Gastrocnemius medialis (tissue), 4 donors: ENCODE results near the gene SDS. TPM values are rescaled to one million over a fixed set of nuclear protein-coding genes. Genes with fewer than 3 reads are reported as not detected.

Experiments used
- ATAC-seq, 2 donors: fragments of 150-250 bp; one replicate each; pipeline ENCODE4 v1.9.1; 2016
- DNase-seq, 2 donors: peaks; one replicate each; pipeline ENCODE4 v3.0.0-alpha.2; 2019
- H3K27ac ChIP-seq, 4 donors: fragments of 200-600 bp; sonication (generic); 1 replicate in 1 of 4; 2 replicates in 3 of 4; pipeline ENCODE4 v1.5.1; 2016 to 2018; ENCODE audit warnings: mild to moderate bottlenecking in 2 of 4, moderate library complexity in 1 of 4
- H3K27me3 ChIP-seq, 3 donors: fragments of 200-600 bp; sonication (generic) in 2 of 3; 1 replicate in 1 of 3; 2 replicates in 2 of 3; pipeline versions ENCODE4 v1.5.1 to v1.6.0; 2016 to 2019; ENCODE audit warnings: mild to moderate bottlenecking in 1 of 3, moderate library complexity in 1 of 3
- H3K36me3 ChIP-seq, 2 donors: fragments of 200-600 bp; sonication (generic) in 1 of 2; one replicate each; pipeline ENCODE4 v1.5.1; 2017 to 2018
- H3K4me1 ChIP-seq, 2 donors: fragments of 200-600 bp; sonication (generic) in 1 of 2; one replicate each; pipeline ENCODE4 v1.5.1; 2016 to 2017; ENCODE audit warnings: mild to moderate bottlenecking in 2 of 2
- H3K4me3 ChIP-seq, 4 donors: fragments of 200-600 bp; sonication (generic) in 3 of 4; 1 replicate in 1 of 4; 2 replicates in 3 of 4; pipeline ENCODE4 v1.5.1; 2016 to 2019; ENCODE audit warnings: mild to moderate bottlenecking in 2 of 4
- H3K9me3 ChIP-seq, 3 donors: fragments of 200-600 bp; sonication (generic) in 2 of 3; 1 replicate in 1 of 3; 2 replicates in 2 of 3; pipeline ENCODE4 v1.5.1; 2016 to 2019
- POLR2A ChIP-seq, 2 donors: fragments of 450-650 bp; IDR thresholded peaks; one replicate each; pipeline ENCODE4 v1.6.1; 2017; ENCODE audit warnings: antibody characterized with exemption in 2 of 2, mild to moderate bottlenecking in 2 of 2, moderate library complexity in 2 of 2
- in situ Hi-C, 4 donors: fragments of 200-750 bp; cut with MboI; loops; one replicate each; pipeline versions ENCODE4 v1.15.0 to v1.8.0; 2017; ENCODE audit warnings: low sequenced_read_pairs in 4 of 4
- intact Hi-C: fragments of 100-400 bp; cut with DNase I; formaldehyde crosslinking; loops from one replicate; pipeline ENCODE4 v1.15.1; 2023; ENCODE audit warnings: low total_unique reads
- total RNA-seq, 4 donors: library from RNA; depleted of rRNA; stranded (reverse); fragments of >200 nt; gene quantifications; one replicate each; pipeline versions ENCODE4 v1.1.0 to v1.2.3, GENCODE V29; 2016
- TF ChIP-seq, protein P1 (sequence below), 5 experiments: fragments of 450-650 bp in 3 of 5; fragments of 200-600 bp in 2 of 5; sonication (generic) in 2 of 5; IDR thresholded peaks in 4 of 5; conservative IDR thresholded peaks in 1 of 5; 1 replicate in 4 of 5; 2 replicates in 1 of 5; pipeline ENCODE4 v1.5.1; 2016 to 2019; ENCODE audit warnings: antibody characterized with exemption in 5 of 5, mild to moderate bottlenecking in 3 of 5, moderate library complexity in 3 of 5

SDS gene
- total RNA-seq: 1 to 10 TPM in 2 of 4 donors, under 1 TPM in 2; 0.34 to 2.4 (median 0.86) TPM

DNA sequence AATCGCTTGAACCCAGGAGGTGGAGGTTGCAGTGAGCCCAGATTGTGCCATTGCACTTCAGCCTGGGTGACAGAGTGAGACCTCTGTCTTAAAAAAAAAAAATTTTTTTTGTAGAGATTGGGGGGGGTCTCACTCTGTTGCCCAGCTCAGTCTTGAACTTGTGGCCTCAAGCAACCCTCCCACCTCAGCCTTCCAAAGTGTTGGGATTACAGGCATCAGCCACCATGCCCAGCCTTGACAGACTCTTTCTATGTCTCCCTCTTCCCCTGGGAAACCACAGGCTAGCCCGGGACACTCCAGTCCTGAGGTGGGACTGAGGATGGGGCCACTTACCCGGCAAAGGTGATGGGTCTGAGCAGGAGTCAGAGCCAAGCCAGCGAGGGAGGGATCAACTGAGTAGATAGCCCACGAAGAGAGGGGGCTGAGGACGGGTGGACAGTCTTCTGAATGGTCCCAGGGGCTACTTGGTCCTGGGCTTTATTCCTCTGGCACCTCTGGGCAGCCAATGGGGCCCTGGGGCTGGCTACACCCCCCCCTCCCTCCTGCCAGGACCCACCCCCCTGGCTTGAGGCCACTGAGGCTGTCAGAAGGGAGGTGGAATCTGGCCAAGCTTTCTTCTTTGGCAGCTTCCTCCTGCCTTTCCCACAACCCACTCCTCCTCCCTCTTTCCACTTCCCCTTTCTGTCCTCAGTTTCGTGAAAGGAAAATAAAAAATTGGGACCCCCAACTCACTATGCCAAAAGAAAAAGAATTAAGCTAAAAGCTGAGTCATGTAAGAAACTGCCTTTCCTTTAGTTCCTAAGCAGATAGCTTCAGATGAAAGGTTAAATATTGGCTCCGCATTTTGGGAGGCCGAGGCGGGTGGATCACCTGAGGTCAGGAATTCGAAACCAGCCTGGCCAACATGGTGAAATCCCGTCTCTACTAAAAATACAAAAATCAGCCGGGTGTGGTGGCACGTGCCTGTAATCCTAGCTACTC is at the start of gene SDS:
TSS of gene SDS (minus strand) at position 453 of the 981 bp plus-strand sequence. CDS start 4,179 bp downstream, outside the sequence.
- in situ Hi-C loops (no loop called here), intact Hi-C loops (no loop called here)
- no peaks in the 10 kb centered on the region for H3K9me3 ChIP-seq
- peak within 1 kb of the TSS in 1 of 4 donors; percentile 7 for H3K4me3 ChIP-seq
- no peak for ATAC-seq
- no peak within 1 kb of the TSS for H3K27ac ChIP-seq
- H3K27me3 ChIP-seq: peaks cover 0 to 2% (median 0%) of the 10 kb centered on the region in 3 donors
- TF ChIP-seq POLR2A (IDR thresholded peaks at IDR 0.05): no peak
- TF ChIP-seq, protein P1, sequence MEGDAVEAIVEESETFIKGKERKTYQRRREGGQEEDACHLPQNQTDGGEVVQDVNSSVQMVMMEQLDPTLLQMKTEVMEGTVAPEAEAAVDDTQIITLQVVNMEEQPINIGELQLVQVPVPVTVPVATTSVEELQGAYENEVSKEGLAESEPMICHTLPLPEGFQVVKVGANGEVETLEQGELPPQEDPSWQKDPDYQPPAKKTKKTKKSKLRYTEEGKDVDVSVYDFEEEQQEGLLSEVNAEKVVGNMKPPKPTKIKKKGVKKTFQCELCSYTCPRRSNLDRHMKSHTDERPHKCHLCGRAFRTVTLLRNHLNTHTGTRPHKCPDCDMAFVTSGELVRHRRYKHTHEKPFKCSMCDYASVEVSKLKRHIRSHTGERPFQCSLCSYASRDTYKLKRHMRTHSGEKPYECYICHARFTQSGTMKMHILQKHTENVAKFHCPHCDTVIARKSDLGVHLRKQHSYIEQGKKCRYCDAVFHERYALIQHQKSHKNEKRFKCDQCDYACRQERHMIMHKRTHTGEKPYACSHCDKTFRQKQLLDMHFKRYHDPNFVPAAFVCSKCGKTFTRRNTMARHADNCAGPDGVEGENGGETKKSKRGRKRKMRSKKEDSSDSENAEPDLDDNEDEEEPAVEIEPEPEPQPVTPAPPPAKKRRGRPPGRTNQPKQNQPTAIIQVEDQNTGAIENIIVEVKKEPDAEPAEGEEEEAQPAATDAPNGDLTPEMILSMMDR (IDR thresholded peaks at IDR 0.05 in 4 of 5, conservative IDR thresholded peaks at IDR 0.05 in 1 of 5): no peak
- DNase-seq: peak in 1 of 2 donors; percentile 34
- peaks cover 0 to 19% of the 10 kb centered on the region in 2 donors for H3K4me1 ChIP-seq
- no peaks in the 10 kb centered on the region for H3K36me3 ChIP-seq

GRCh38 chr12:113453330-113453729 is 49.6 kb upstream of the SDS start:
- TF ChIP-seq POLR2A (IDR thresholded peaks at IDR 0.05): no peak
- TF ChIP-seq, protein P1 (IDR thresholded peaks at IDR 0.05 in 4 of 5, conservative IDR thresholded peaks at IDR 0.05 in 1 of 5): no peak
- Histone ChIP-seq H3K4me3 (no peak overlapping the region), H3K4me1 (no peaks in the 10 kb centered on the region), H3K27ac (no peak overlapping the region), H3K9me3 (no peaks in the 10 kb centered on the region), H3K36me3 (no peaks in the 10 kb centered on the region), H3K27me3 (peaks cover 2 to 6% (median 5%) of the 10 kb centered on the region in 3 donors)
- intact Hi-C loops (no loop called here), in situ Hi-C loops (loop anchor here (25.0 kb wide), 1 partner anchor 459 kb away; no protein-coding TSS in a partner anchor)
- ATAC-seq: no peak
- no peak for DNase-seq

- TF ChIP-seq POLR2A (IDR thresholded peaks at IDR 0.05): no peak
- no peak overlapping the region for H3K27ac ChIP-seq
- intact Hi-C loops (no loop called here), in situ Hi-C loops (loop anchor here (25.0 kb wide), 1 partner anchor 460 kb away; no protein-coding TSS in a partner anchor)
- no peaks in the 10 kb centered on the region for H3K27me3 ChIP-seq
- H3K36me3 ChIP-seq: no peaks in the 10 kb centered on the region
- no peak for DNase-seq
- H3K4me1 ChIP-seq: no peaks in the 10 kb centered on the region
- no peak overlapping the region for H3K4me3 ChIP-seq
- H3K9me3 ChIP-seq: no peaks in the 10 kb centered on the region
- ATAC-seq: no peak
These were observed 48.8 kb upstream of the SDS start for GRCh38 chr12:113452458-113452857.

DNA sequence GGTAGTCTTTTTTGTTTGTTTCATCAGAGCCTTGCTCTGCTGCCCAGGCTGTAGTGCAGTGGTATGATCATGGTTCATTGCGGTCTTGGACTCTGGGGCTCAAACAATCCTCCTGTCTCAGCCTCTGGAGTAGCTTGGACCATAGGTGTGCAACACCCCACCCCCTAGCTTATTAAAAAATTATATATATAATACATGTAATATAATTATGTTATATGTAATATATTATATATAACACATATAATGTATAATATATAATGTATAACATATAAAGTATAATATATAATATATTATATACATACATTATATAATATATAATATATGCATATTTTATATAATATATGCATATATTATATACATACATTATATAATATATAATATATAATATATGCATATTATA is 46.2 kb upstream of the SDS start:
- H3K4me1 ChIP-seq: no peaks in the 10 kb centered on the region
- H3K27me3 ChIP-seq: peaks cover 7 to 16% (median 7%) of the 10 kb centered on the region in 3 donors
- H3K36me3 ChIP-seq: no peaks in the 10 kb centered on the region
- intact Hi-C loops: no loop called here
- ATAC-seq (no peak), DNase-seq (no peak)
- no peak overlapping the region for H3K27ac ChIP-seq
- in situ Hi-C loops: loop anchor here (25.0 kb wide), 2 partner anchors 138 to 462 kb away; no protein-coding TSS in a partner anchor
- TF ChIP-seq POLR2A (IDR thresholded peaks at IDR 0.05): no peak
- TF ChIP-seq, protein P1 (IDR thresholded peaks at IDR 0.05 in 4 of 5, conservative IDR thresholded peaks at IDR 0.05 in 1 of 5): no peak
- no peaks in the 10 kb centered on the region for H3K9me3 ChIP-seq
- H3K4me3 ChIP-seq: no peak overlapping the region

- in situ Hi-C loops (loop anchor here in 1 of 4 donors (25.0 kb wide), 1 partner anchor 137 kb away; no protein-coding TSS in a partner anchor), intact Hi-C loops (no loop called here)
- TF ChIP-seq POLR2A (IDR thresholded peaks at IDR 0.05): no peak
- TF ChIP-seq, protein P1 (IDR thresholded peaks at IDR 0.05 in 4 of 5, conservative IDR thresholded peaks at IDR 0.05 in 1 of 5): no peak
- H3K27ac ChIP-seq: no peak overlapping the region
- H3K27me3 ChIP-seq: peaks cover 7 to 16% (median 8%) of the 10 kb centered on the region in 3 donors
- H3K9me3 ChIP-seq: no peaks in the 10 kb centered on the region
- ATAC-seq: no peak
- no peaks in the 10 kb centered on the region for H3K4me1 ChIP-seq
- DNase-seq: no peak
- H3K4me3 ChIP-seq: no peak overlapping the region
- H3K36me3 ChIP-seq: no peaks in the 10 kb centered on the region
These were observed 45.6 kb upstream of the SDS start for GRCh38 chr12:113449299-113449698.
